Measurements from ENCODE around the gene MRLN.

DNA sequence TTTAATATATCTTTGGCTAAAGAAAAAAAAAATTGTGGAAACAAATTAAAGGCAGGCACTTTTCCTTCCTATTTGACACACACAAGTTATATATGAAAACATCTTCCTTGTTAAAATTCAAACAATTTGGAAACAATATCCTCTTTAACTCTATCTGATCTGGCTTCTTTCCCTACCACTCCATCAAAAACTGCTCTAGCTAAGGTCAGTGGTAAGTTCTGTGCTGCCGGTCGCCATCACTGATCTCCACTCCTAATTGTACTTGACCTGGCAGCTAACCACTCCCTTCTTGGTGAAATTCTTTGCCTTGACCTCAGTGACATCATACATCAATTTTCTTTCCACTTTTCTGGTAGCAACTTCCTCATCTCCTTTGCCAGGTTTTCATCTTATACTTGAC lies 47.9 kb upstream of the MRLN start:
- TF ChIP-seq MAFK (IDR thresholded peaks at IDR 0.05; ENCODE audit: low read depth, low read length), result no peak
- TF ChIP-seq POLR2A (IDR thresholded peaks at IDR 0.05; ENCODE audit: low read depth, low read length), result no peak
- no peak for TF ChIP-seq RAD21 (IDR thresholded peaks at IDR 0.05; ENCODE audit: low read length)
- TF ChIP-seq CEBPB (IDR thresholded peaks at IDR 0.05; ENCODE audit: low read depth, low read length), result no peak
- TF ChIP-seq, protein P1, sequence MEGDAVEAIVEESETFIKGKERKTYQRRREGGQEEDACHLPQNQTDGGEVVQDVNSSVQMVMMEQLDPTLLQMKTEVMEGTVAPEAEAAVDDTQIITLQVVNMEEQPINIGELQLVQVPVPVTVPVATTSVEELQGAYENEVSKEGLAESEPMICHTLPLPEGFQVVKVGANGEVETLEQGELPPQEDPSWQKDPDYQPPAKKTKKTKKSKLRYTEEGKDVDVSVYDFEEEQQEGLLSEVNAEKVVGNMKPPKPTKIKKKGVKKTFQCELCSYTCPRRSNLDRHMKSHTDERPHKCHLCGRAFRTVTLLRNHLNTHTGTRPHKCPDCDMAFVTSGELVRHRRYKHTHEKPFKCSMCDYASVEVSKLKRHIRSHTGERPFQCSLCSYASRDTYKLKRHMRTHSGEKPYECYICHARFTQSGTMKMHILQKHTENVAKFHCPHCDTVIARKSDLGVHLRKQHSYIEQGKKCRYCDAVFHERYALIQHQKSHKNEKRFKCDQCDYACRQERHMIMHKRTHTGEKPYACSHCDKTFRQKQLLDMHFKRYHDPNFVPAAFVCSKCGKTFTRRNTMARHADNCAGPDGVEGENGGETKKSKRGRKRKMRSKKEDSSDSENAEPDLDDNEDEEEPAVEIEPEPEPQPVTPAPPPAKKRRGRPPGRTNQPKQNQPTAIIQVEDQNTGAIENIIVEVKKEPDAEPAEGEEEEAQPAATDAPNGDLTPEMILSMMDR (conservative IDR thresholded peaks at IDR 0.05; ENCODE audit: low read depth, low read length), result no peak
- TF ChIP-seq, protein P2, sequence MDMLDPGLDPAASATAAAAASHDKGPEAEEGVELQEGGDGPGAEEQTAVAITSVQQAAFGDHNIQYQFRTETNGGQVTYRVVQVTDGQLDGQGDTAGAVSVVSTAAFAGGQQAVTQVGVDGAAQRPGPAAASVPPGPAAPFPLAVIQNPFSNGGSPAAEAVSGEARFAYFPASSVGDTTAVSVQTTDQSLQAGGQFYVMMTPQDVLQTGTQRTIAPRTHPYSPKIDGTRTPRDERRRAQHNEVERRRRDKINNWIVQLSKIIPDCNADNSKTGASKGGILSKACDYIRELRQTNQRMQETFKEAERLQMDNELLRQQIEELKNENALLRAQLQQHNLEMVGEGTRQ (IDR thresholded peaks at IDR 0.05; ENCODE audit: low read depth, low read length), result no peak
- no peak for TF ChIP-seq SMC3 (IDR thresholded peaks at IDR 0.05; ENCODE audit: low read depth, low read length)
